ENCODE results near the gene AHR. TPM values are rescaled to one million over a fixed set of nuclear protein-coding genes. Genes with fewer than 3 reads are reported as not detected.
"Not testable (repeated sequence)": the region's sequence is repeated elsewhere in the genome, so short reads cannot be mapped to it uniquely, and the experiment has no call there.

The AHR gene
- total RNA-seq, 1 experiment from 2014 or later: 96.1 TPM

- in situ Hi-C loops (cut with HindIII; ENCODE audit: low pct_unique_long_range_greater_than_20kb, low sequenced_read_pairs): no loop called here
- no peak for DNase-seq (ENCODE audit: low read depth, low spot score)
These were observed 26.9 kb downstream of the AHR start for GRCh38 chr7:17325364-17325763.

GRCh38 chr7:17326378-17326777 is 27.9 kb downstream of the AHR start:
- in situ Hi-C loops (cut with HindIII; ENCODE audit: low pct_unique_long_range_greater_than_20kb, low sequenced_read_pairs): no loop called here
- no peak for DNase-seq (ENCODE audit: low read depth, low spot score)

GRCh38 chr7:17328641-17329040 is 30.2 kb downstream of the AHR start:
- in situ Hi-C loops (cut with HindIII; ENCODE audit: low pct_unique_long_range_greater_than_20kb, low sequenced_read_pairs): no loop called here
- no peak for DNase-seq (ENCODE audit: low read depth, low spot score)

- DNase-seq (ENCODE audit: low read depth, low spot score): no peak
- in situ Hi-C loops (cut with HindIII; ENCODE audit: low pct_unique_long_range_greater_than_20kb, low sequenced_read_pairs): no loop called here
These were observed 31.0 kb downstream of the AHR start for GRCh38 chr7:17329440-17329839.

GRCh38 chr7:17331891-17332501 is 33.5 kb downstream of the AHR start:
- no peak for DNase-seq (ENCODE audit: low read depth, low spot score)
- in situ Hi-C loops (cut with HindIII; ENCODE audit: low pct_unique_long_range_greater_than_20kb, low sequenced_read_pairs): no loop called here

GRCh38 chr7:17333221-17333620 is 34.8 kb downstream of the AHR start:
- DNase-seq (ENCODE audit: low read depth, low spot score): no peak
- in situ Hi-C loops (cut with HindIII; ENCODE audit: low pct_unique_long_range_greater_than_20kb, low sequenced_read_pairs): no loop called here

- in situ Hi-C loops (cut with HindIII; ENCODE audit: low pct_unique_long_range_greater_than_20kb, low sequenced_read_pairs): no loop called here
These were observed 37.7 kb downstream of the AHR start for GRCh38 chr7:17336168-17336567.

GRCh38 chr7:17339139-17339538 is 40.7 kb downstream of the AHR start:
- DNase-seq (ENCODE audit: low read depth, low spot score): no peak
- in situ Hi-C loops (cut with HindIII; ENCODE audit: low pct_unique_long_range_greater_than_20kb, low sequenced_read_pairs): no loop called here

More at GRCh38 chr7:17336168-17336567, 37.7 kb downstream of the AHR start:
- no peak for DNase-seq (ENCODE audit: low read depth, low spot score)

- DNase-seq (ENCODE audit: low read depth, low spot score): no peak
- in situ Hi-C loops (cut with HindIII; ENCODE audit: low pct_unique_long_range_greater_than_20kb, low sequenced_read_pairs): no loop called here
These were observed 41.5 kb downstream of the AHR start for GRCh38 chr7:17339952-17340351.

- in situ Hi-C loops (cut with HindIII; ENCODE audit: low pct_unique_long_range_greater_than_20kb, low sequenced_read_pairs): no loop called here
- no peak for DNase-seq (ENCODE audit: low read depth, low spot score)
These were observed 42.2 kb downstream of the AHR start for GRCh38 chr7:17340655-17341054.

- DNase-seq (ENCODE audit: low read depth, low spot score): no peak
- in situ Hi-C loops (cut with HindIII; ENCODE audit: low pct_unique_long_range_greater_than_20kb, low sequenced_read_pairs): no loop called here
These were observed 44.3 kb downstream of the AHR start for GRCh38 chr7:17342756-17343155.

GRCh38 chr7:17347401-17347800 is 48.9 kb downstream of the AHR start:
- in situ Hi-C loops (cut with HindIII; ENCODE audit: low pct_unique_long_range_greater_than_20kb, low sequenced_read_pairs): no loop called here
- no peak for DNase-seq (ENCODE audit: low read depth, low spot score)

- DNase-seq (ENCODE audit: low read depth, low spot score); in situ Hi-C loops (cut with HindIII; ENCODE audit: low pct_unique_long_range_greater_than_20kb, low sequenced_read_pairs): not testable (repeated sequence)
These were observed 50.5 kb downstream of the AHR start for GRCh38 chr7:17348932-17349331.

GRCh38 chr7:17350321-17350720 is 51.9 kb downstream of the AHR start:
- in situ Hi-C loops (cut with HindIII; ENCODE audit: low pct_unique_long_range_greater_than_20kb, low sequenced_read_pairs); DNase-seq (ENCODE audit: low read depth, low spot score): not testable (repeated sequence)

GRCh38 chr7:17353650-17354419 is 55.4 kb downstream of the AHR start:
- DNase-seq (ENCODE audit: low read depth, low spot score); in situ Hi-C loops (cut with HindIII; ENCODE audit: low pct_unique_long_range_greater_than_20kb, low sequenced_read_pairs): not testable (repeated sequence)

- in situ Hi-C loops (cut with HindIII; ENCODE audit: low pct_unique_long_range_greater_than_20kb, low sequenced_read_pairs): no loop called here
- DNase-seq (ENCODE audit: low read depth, low spot score): no peak
These were observed 56.0 kb downstream of the AHR start for GRCh38 chr7:17354473-17354872.

- in situ Hi-C loops (cut with HindIII; ENCODE audit: low pct_unique_long_range_greater_than_20kb, low sequenced_read_pairs): no loop called here
- DNase-seq (ENCODE audit: low read depth, low spot score): no peak
These were observed 56.6 kb downstream of the AHR start for GRCh38 chr7:17355050-17355449.

GRCh38 chr7:17357952-17358351 is 59.5 kb downstream of the AHR start:
- in situ Hi-C loops (cut with HindIII; ENCODE audit: low pct_unique_long_range_greater_than_20kb, low sequenced_read_pairs): no loop called here
- no peak for DNase-seq (ENCODE audit: low read depth, low spot score)

- in situ Hi-C loops (cut with HindIII; ENCODE audit: low pct_unique_long_range_greater_than_20kb, low sequenced_read_pairs): no loop called here
- DNase-seq (ENCODE audit: low read depth, low spot score): no peak
These were observed 61.2 kb downstream of the AHR start for GRCh38 chr7:17359610-17360009.
